Stimulated activated CD8-positive, alpha-beta memory T cell treated with anti-CD3 and anti-CD28 coated beads, Interleukin-2, amount 100 ng/mL, for 48 hours (primary cell): ENCODE measurements around the gene DLD.
"Not testable (repeated sequence)": the region's sequence is repeated elsewhere in the genome, so short reads cannot be mapped to it uniquely, and the experiment has no call there.

ENCODE experiments used
- DNase-seq, 2 donors: peaks; one replicate each; pipeline ENCODE4 v3.0.0-alpha.2; 2020; ENCODE audit warnings: low read depth in 2 of 2

The DLD gene

DNA sequence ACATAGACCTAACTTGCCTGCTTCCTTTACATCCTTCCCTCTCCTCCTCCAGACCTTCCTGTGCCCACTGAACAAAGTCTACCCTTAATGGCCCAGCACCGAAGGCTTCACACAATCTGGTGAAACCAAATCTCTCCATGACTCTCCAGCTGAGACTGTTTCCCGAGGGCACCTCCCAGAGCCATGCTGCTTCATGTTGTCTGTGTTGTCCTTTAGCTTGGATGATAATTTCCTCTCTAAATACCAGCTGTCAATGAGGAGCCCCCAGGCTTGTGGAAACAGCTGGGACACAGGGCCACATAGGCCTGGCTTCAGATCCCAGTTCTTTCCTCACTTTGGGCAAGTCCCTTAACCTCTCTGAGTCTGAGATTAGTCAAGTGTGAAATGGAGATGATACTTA, 54.3 kb downstream of the DLD start:
- no peak for DNase-seq

DNA sequence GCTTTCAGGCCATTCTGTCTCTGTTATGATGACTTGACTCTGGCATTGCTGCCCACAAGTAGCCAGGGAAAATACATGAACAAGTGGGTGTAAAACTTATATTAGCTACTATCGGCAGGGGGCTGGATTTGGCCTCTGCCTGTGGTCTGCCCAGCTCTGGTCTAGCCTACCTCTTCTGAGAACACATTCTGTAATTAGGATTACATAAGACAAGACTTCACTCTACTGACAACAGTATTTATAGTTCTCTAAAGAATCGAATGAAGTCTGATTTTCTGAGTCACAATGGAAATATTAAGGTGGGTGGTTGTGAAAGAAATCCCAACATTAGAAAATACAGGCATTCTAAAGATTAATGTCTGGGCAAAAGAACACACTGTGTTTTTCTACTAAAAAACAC, 55.5 kb downstream of the DLD start:
- DNase-seq, result no peak

DNA sequence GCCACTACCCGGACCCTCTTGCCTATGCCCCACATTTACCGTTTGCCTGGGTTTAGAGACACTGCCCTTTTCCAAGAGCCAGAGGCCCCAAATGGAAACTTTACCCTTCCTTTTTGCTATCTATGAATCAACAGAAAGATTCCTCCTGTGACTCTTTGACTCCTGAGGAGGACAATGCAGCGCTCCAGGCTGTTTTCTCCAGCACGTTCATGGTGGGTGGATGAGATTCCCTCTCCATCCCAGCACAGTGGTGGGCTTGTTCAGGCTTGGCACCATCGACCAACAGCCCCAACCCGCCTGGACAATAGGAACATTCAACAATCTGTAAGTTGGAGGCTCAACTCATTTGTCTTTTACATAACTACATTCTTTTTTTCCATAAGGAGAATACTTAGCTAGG, 55.9 kb downstream of the DLD start:
- DNase-seq, result no peak

DNA sequence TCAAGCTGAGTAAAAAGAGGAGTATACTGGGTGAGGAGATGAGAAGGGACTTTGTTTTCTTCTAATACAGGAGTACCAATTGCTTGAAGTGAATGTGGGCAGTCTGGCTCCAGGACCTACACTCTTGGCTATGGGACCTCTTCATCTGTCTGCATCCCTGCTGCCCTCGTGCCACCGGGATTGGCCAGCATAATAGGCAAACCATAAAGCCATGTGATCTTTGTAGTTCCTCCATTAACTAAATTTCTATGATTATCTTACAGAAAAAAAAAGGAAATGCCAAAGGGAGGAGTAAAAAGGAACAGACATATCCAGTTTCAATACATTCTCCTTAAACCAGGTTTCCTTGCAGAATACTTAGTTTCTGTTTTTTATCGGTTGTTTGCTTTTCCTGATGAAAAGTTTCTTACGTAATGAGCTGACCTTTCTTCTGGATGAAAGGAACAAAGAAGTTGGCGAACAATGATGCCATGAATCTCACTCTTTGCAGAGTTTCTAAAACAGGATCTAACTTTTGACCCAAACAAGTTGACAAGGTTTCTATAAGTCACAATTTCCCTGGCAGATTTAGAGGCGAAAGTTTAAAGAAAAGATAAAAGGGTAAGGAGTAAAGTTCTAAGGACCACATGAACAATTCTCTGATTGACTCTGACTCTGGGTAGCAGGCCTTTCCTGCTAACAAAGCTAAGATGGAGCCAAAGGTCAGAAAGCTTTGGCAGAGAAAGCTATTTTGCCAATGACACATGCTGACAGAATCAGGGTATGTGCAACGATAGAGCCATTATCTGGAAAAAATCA, 57.9 kb downstream of the DLD start:
- no peak for DNase-seq

DNA sequence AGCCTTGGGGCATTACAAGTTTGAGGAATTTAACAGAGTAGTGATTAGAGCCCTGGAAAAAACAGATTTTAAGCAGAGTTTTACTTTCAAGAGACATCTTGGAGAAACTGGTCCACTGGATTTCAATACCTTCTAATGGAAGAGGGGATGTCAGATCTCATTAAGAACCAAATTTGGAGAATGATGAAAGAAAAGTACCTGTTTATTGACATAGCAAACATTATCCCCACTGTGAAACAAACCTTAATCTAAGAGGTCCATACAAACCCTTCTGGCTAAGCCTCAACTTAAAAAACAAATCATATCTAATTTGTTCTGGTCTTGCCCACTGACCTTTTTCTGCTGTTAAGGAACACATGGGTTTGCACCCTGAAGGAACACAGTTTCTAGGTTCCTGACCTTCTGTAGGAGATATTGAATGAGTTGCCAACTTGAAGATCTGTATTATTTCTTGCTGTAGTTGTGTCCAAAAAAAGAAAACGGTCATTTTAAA, 58.5 kb downstream of the DLD start:
- no peak for DNase-seq

DNA sequence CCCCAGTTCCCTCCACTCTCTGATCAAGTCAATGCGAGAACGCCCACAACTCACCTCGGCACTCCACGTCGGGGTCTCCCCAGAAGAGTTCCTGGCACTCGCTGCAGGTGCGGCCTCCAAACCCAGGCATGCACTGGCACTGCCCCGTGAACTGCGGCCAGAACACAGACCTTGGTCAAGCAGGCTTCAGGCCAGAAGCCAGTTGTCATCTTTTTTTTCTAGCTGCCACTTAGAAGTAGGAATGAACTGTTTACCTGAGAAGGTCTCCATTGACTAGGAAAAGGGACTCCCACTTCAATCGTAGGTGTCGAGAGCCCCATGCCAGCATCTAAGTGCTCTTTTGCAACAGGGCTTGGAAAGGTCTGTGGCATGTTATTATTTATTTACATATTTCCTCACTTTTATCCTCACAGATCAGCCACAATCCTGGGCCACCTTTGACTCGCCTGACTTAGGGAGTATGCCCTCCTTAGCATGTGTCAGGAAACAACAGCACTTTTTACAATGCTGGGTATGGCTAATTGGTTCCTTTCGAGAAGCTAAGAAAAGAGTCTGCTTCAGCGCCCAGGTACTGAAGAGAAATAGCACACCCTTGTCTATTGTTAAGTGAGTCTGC, 60.3 kb downstream of the DLD start:
- DNase-seq, result no peak

DNA sequence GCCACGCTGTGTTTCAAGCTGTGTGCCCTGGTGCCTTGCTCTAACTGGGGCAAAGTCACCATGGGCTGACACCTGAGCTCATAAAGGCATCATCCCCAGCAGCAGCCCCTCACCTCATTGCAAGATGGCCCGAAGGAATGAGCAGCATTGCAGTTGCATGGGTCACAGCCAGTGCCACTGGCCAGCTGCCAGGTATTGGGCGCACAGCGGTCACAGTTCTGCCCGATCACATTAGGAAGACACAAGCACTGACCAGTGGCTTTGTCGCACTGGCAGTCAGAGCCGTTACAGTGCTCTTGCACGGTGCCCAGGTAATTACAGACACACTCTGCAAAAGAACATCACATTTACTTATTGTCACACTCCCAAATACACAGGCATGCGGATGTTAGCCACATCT, 60.9 kb downstream of the DLD start:
- DNase-seq, result no peak

DNA sequence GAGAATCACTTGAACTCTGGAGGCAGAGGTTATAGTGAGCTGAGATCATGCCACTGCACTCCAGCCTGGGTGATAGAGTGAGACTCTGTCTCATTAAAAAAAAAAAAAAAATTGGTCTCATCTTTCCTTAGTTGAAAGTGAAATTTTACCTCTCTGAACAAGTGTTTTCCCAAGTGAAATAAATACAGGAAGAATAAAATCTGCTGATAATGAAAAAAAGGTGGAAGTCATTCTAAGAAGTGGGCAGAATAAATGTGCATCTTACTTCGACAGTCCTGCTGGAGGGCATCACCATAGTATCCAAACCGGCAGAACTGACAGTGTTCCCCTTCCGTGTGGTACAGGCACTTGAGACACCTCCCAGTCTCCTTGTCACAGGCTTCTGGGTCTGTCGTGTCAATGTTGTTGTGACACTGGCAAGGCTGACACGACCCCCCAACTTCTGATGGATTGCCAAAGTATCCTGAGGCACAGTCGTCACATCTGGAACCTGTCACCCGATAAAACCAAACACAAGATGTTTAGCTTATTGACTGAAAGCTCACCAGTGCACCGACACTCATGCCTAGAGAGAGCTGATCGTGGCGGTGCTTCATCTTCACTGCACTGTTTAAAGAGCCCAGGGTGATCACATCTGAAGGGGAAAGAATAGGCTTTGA, 62.4 kb downstream of the DLD start:
- DNase-seq, result no peak

DNA sequence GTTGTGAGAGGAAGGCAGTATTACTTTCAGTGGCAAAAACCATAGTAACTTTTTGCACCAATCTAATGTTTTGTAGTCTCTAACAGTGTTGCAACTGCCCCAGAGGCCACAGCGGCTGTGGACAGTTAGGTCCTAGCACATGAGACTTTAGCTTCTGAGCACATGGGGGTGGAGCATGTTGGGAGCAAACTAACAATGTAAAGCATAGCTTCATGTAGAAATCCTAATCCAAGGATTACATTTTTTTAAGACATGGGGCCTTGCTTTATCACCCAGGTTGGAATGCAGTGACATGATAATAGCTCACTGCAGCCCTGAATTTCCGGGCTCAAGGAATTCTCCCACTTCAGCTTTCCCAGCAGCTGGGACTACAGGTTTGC, 62.9 kb downstream of the DLD start:
- DNase-seq, result no peak

DNA sequence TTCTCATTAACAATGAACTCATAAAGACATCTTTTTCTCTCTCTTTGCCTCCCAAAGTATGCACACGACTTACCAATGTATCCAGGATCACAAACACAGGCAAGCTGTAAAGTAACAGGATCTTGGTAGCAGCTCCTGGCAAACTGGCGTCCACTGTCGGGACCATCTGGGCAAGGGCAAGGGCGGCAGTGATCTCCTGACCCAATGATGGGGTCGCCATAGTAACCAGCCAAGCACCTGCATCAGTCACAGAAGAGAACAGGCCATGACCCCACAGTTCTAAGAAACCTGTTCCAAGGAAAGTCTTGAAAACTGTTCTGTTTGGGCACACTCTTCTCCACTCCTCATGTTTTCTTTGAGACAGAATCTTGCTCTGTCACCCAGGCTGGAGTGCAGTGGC, 64.4 kb downstream of the DLD start:
- DNase-seq, result no peak

DNA sequence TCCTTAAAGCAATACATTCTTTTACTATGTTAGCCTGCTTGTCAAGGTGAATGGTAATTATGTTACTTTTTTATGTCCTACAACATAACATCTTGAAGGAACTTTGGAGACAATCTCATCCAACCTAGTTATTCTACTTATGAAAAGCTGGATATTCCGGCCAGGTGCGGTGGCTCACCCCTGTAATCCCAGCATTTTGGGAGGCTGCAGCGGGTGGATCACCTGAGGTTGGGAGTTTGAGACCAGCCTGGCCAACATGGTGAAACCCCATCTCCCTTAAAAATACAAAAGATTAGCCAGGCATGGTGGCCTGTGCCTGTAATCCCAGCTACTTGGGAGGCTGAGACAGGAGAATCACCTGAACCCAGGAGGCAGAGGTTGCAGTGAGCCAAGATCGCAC, 66.0 kb downstream of the DLD start:
- DNase-seq, result not testable (repeated sequence)

DNA sequence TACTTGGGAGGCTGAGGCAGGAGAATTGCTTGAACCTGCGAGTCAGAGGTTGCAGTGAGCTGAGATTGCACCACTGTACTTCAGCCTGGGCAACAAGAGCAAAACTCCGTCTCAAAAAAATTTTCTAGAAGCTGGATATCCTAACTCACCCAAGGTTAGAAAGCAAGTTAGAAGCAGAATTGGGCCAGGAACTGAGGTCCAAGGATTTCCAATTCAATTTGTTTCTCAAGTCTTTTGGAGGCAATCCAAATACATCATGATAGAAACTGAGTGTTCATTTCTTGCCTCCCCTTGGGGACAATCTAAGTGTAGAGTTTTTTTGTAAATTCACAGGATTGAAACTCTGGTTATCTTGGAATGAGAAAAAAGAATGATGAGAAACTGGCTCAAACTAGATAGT, 66.5 kb downstream of the DLD start:
- DNase-seq, result no peak

DNA sequence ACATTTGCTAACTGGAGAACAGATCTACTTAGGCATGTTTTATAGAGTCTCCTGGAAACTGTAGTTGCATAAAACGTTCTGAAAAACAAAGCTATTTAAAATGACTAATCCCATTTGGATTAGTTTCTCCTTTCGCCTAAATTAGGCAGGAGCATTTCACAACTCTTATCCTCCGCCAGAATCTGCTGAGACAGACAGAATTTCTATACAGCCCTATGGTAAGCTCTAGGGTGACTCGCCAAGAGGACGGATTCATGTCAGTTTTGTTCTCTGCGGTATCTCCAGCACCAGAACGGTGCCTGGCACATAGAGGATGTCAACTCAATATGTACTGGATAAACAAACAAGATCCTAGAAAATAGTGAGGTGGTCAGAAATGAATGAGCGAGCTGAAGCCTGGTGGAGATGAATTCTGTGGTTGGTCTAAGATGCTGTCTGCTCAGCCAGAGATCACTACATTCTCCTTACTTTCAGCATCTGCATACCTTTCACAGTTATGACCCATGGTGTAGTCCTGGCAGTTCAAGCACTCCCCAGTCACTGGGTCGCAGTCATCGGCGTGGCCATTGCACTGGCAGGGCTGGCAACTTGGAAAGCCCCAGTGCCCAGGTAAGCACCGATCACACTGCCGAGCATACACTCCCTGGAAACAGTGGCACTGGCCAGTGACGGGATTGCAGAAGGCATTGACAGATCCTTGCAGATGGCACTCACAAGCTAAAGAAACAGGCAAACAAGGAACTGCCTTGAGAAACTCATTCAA, 68.0 kb downstream of the DLD start:
- no peak for DNase-seq

DNA sequence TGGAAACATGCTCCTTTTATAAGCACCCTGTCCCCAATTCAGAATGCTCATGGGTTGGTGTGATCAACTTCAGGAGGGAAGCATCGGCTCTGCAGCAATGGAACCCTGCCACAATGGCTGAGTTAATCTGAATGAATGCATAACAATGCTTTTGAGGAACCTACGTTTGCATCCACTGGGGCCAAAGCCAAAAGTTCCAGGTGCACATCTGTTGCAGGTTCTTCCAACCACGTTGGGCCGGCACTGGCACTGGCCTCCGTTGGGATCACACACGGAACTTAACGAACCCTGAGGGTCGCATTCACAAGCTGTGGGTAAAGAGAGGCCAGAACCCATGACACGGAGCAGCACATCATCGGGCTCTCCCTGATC, 68.5 kb downstream of the DLD start:
- no peak for DNase-seq

DNA sequence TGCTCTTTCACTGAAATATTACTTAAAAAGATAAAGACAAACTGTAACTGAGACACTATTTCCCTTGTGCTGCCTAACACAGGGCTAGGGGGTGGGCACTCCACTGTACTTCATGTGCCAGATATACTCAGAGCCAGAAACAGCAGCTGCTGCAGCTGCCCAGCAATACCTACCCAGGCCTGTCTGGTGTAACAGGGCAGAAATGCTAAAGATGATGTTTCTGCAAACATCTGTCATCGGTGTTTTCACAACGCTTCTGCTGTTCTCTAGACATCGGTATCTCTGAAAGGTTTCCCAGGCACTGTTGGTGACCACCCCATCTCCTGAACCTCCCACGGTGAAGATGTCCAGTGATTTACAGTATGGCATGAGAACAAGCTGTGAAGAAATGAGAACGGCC, 69.3 kb downstream of the DLD start:
- DNase-seq, result no peak

DNA sequence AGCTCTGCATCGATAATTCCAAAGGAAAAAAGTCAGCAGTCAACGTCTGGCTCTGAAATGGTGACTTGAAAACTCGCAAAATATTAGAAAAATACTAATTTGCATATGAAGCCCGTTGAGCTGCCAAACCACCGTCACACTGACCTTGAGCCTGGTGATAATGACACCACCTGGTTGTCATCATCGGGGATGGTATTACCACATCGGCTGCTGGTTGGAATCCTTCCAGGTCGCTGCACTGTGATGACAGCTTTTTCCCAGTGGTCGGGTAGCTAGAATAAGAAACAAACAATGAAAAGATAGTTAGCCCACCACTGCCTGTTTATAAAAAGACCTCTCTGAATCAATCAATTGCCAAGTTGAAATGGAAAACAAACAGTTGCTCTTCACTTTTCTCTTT, 70.4 kb downstream of the DLD start:
- DNase-seq, result no peak

DNA sequence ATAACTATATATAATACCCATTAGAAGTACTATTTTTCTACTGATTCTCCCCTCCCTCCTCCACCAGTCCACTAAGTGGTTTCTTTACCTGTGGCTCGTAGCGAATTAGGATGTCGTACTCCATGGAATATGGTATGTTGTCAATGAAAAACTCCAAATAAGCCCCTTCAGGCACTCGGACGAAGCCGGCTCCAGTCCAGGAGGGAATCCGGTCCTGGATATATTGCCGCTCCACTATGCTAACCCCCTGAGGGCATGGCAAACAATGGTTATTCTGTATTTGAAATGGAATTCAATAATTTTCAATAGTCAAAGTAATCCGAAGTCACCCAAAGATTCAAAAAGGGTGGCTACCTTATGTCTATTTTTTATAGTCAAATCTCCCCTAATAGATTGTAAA, 71.8 kb downstream of the DLD start:
- no peak for DNase-seq

DNA sequence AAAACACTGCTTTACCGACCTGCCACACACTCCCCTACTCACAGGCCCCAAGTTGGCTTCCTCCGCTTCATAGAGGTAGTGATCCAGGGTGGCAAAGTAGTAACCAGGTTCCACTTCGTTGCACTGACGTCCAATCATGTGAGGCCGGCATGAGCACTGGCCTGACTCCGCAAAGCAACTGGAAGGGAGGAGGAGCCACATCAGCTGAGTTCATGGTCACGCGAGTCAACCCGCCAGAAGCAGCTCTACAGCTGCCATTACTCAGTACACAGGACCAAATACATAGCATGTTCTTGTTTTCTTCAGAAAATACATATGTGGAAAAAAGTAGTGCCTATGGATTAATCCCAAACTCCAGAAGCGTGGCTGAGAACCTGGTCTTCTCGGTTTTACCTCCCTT, 73.5 kb downstream of the DLD start:
- DNase-seq, result no peak

DNA sequence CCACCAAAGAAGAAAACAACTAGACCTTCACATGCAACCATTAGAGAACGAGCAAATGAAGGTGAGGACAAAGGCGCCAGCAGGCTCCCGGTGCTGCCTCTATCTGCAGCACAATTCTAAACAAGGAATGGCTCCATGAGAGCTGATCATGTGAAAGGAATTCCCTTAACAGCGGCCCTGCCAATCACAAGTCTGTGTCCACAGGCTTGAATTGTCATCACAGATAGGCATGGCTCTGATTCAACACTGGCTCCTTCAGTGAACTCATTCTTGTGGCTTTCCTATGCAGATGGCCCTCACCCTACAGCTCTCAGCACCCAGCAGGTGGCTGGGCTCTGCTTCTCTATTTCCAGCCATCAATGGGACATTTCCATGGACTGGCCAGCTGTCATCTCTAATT, 75.7 kb downstream of the DLD start:
- DNase-seq, result no peak

DNA sequence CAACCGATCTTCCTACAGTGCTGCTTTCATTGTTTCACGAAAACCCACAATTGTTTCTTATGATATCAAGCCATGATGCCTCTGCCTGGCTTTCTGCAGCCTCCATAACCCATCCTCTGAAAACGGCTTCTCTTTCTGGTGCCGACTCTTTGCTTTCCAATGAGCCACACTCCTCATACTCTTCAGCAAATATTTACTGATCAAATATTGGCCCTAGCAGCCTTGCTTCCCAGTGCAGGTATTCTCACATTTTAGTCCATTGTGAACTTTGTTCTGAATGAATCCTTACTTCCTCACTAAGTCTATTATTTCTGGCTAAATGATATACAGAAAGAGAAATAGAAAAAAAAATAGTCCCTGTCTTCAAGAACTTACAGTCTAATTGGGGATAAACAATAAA, 76.4 kb downstream of the DLD start:
- no peak for DNase-seq

DNA sequence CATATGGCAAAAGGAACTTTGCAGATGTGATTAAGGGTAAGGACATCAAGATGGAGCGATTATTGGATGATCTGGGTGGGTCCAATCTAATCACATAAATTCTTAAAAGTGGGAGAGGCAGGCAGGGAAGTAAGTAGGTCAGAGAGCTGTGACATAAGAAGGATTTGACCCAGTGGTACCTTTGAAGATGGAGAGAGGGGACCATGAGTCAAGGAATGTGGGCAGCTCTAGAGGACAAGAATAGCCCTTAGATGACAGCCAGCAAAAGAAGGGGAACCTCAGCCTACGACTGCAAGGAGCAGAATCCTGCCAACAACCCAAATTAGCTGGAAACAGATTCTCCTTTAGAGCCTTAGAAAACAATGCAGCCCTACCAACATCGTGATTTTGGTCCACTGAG, 77.5 kb downstream of the DLD start:
- no peak for DNase-seq

DNA sequence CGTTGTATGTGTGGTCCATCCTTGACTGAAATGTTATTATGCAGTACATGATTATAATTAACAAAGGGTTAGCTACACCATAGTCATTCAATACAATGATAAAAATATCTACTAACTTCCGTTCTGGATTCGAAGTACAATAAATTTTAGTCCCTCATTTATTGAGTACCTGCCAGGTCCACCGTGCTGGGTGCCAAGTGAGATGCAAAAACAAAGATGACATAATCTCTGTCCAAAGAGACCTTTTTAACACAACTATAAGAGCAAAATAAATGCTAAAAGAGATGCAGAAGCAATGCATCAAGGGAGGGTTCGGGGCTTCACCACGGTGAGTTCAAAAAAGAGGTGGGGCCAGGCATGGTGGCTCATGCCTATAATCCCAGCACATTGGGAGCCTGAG, 78.9 kb downstream of the DLD start:
- DNase-seq, result no peak
